GM12873 (cell line): ENCODE data around the gene DNAJC18.

Experiments used
- TF ChIP-seq, protein P1 (sequence below): IDR thresholded peaks from 2 replicates; pipeline ENCODE4 v1.5.1; 2012; ENCODE audit warnings: low read depth, mild to moderate bottlenecking, moderate library complexity, low read length, control low read depth; ENCODE audit not compliant: insufficient read depth; ENCODE audit errors: missing control alignments

The DNAJC18 gene

DNA sequence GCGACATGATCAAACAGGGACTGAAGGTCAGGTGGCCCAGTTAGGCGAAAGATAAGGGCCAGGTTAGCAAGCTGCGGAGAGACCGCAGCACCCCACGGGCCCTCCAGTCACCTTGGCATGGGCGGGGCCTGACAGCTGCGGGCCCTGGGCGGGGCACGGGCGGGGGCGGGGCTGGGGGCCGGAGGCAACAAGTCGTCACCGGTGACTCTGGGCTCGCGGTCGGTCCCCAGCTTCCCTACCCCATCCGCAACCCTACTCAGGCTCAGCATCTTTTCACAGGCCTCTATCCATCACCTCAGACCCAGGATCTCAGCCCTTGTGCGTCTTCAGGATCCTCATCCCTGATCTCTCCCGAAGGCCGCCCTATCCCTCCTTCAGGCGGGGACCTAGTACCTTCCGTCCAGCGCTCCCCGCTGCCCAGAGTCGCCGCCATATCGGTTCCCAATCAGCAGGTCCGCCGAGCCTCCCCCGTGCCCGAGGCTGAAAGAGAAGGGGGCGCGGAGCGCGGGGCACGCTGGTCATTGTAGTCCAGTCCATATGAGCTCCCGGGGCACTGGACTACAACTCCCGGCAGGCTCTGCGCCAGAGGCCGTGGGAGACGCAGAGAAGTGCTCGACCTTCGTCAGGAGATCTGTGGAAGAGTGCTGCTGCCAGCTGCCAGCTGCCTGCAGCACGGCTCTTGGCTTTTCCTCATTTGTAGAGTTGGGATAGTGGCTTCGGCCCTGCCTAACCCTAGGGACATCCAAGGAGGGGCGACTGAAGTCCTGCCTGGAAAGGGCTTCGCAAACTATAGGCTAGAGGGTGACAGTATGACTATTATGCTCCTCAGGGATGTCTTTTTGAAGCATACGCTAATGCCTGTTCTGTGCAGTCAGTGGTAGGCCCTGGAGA is at the start of gene DNAJC18:
Gene DNAJC18 (minus strand): TSS at position 513 of the 891 bp plus-strand sequence. CDS start 80 bp downstream, at position 433.
- TF ChIP-seq, protein P1, sequence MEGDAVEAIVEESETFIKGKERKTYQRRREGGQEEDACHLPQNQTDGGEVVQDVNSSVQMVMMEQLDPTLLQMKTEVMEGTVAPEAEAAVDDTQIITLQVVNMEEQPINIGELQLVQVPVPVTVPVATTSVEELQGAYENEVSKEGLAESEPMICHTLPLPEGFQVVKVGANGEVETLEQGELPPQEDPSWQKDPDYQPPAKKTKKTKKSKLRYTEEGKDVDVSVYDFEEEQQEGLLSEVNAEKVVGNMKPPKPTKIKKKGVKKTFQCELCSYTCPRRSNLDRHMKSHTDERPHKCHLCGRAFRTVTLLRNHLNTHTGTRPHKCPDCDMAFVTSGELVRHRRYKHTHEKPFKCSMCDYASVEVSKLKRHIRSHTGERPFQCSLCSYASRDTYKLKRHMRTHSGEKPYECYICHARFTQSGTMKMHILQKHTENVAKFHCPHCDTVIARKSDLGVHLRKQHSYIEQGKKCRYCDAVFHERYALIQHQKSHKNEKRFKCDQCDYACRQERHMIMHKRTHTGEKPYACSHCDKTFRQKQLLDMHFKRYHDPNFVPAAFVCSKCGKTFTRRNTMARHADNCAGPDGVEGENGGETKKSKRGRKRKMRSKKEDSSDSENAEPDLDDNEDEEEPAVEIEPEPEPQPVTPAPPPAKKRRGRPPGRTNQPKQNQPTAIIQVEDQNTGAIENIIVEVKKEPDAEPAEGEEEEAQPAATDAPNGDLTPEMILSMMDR, result no peak

GRCh38 chr5:139488260-139488659 is 48.9 kb upstream of the DNAJC18 start:
- TF ChIP-seq, protein P1, result no peak

DNA sequence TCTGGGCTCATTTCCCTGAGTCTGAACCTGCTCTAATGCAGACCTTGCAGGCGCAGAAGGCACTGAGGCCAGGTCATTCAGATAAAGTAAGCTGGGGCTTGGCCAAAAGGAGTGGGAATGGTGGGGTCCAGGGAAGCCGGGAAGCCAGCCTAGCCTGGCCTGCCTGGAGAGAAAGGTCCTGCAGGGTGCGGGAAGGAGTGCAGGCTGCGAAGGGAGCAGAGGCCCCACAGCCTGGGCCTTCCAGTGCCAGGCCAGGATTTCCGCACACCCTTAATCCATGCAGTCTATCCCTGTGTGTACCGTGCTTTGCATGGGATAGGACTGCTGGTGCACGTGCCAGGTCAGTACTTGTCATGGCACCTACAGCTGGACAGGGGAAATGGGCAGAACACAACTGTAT is 46.9 kb upstream of the DNAJC18 start:
- TF ChIP-seq, protein P1, result no peak

DNA sequence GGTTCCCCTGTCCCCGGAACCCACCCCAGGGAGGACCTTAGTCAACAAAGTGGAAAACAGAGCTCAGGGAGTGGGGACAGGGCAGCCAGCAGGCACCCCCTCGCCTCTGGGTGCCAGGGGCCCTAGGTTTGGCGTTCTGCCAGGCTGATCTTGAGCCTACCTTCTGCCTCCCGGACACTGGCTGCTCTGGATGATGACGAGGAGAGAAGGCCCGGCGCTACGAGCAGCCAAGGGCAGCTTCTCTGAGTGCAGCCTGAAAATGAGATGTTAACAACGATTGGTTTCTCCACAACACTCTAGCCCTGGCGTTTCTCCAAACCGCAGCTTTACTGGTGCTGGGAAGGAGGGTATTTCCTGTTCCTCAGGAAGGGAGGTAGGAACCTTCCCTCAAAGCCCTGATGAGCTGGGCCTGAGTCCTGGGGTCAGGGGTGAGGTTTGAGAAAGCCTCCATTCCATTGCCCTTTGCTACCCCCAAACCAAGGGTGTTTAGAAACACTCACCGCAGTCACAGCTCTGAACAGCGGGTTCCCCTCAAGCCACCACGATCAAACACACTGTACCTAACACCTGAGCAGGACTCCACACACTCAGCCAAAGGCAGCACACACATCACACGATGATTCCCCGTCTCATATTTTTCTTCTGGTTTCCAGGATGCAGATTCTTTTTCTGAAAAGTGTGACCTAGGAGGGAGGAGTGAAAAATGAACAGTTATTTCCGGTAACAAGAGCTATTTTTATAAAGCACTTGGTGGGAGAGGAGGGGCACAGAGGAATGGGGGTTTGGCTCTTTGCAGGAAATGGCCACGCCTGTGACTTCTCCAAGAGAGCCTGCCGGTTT is 42.9 kb upstream of the DNAJC18 start, which contains the start of gene STING1:
Gene STING1 (minus strand): TSS at position 709 of the 840 bp plus-strand sequence. CDS start 1,054 bp downstream, outside the sequence.
- TF ChIP-seq, protein P1, result no peak

GRCh38 chr5:139481580-139482049 is 42.3 kb upstream of the DNAJC18 start:
- TF ChIP-seq, protein P1, result peak; percentile 20

GRCh38 chr5:139481122-139481533 is 41.8 kb upstream of the DNAJC18 start:
- TF ChIP-seq, protein P1, result no peak
